ENCODE measurements around the gene OR10A7. TPM values are rescaled to one million over a fixed set of nuclear protein-coding genes. Genes with fewer than 3 reads are reported as not detected.

The OR10A7 gene
- total RNA-seq, 1 donor, result 0.42 TPM

Other genes starting within 250 kb of the OR10A7 start
- 113 TPM for gene TESPA1, start 236.3 kb upstream of the OR10A7 start, total RNA-seq
- not detected for gene NEUROD4, start 201.1 kb upstream of the OR10A7 start, total RNA-seq
- gene OR9K2, start 94.6 kb upstream of the OR10A7 start, total RNA-seq, result not detected
- not detected for gene OR6C74, start 23.6 kb downstream of the OR10A7 start, total RNA-seq
- not detected for gene OR6C6, start 75.5 kb downstream of the OR10A7 start, total RNA-seq
- not detected for gene OR6C1, start 93.3 kb downstream of the OR10A7 start, total RNA-seq
- gene OR6C3, start 109.7 kb downstream of the OR10A7 start, total RNA-seq, result not detected
- under 0.01 TPM for gene OR6C75, start 141.9 kb downstream of the OR10A7 start, total RNA-seq
- not detected for gene OR6C65, start 179.5 kb downstream of the OR10A7 start, total RNA-seq
- not detected for gene OR6C76, start 205.2 kb downstream of the OR10A7 start, total RNA-seq
- not detected for gene OR6C2, start 223.1 kb downstream of the OR10A7 start, total RNA-seq
- gene OR6C70, start 249.1 kb downstream of the OR10A7 start, total RNA-seq, result not detected